GM12892 (cell line): ENCODE data around the gene AMOTL1.

Experiments
- DNase-seq: peaks from one replicate; pipeline ENCODE4 v3.0.0; 2011; ENCODE audit not compliant: insufficient read length
- FAIRE-seq: peaks from 2 replicates; lab custom pipeline; 2011; peaks lifted over from hg19 to GRCh38; lab: Jason Lieb, UNC
- POLR2A ChIP-seq: IDR thresholded peaks from 2 replicates; pipeline ENCODE4 v1.6.1; 2011; ENCODE audit warnings: low read depth, low read length, control low read depth
- POLR2AphosphoS5 ChIP-seq: IDR thresholded peaks from 2 replicates; pipeline ENCODE4 v1.6.1; 2011; ENCODE audit warnings: low read depth, low read length, control low read depth
- TAF1 ChIP-seq: IDR thresholded peaks from 2 replicates; pipeline ENCODE4 v1.6.1; 2011; ENCODE audit warnings: low read depth, mild to moderate bottlenecking, control low read depth, low read length, borderline replicate concordance

AMOTL1 gene

GRCh38 chr11:94731880-94732601, 36.1 kb upstream of the AMOTL1 start:
- FAIRE-seq (no peak), DNase-seq (no peak)
- TF ChIP-seq TAF1 = no peak
- TF ChIP-seq POLR2A = no peak
- TF ChIP-seq POLR2AphosphoS5 = no peak

- DNase-seq (no peak), FAIRE-seq (no peak)
- TF ChIP-seq POLR2AphosphoS5 (no peak), POLR2A (no peak), TAF1 (no peak)
Measured at GRCh38 chr11:94732617-94733281, 35.4 kb upstream of the AMOTL1 start.

GRCh38 chr11:94734563-94735275, 33.4 kb upstream of the AMOTL1 start:
- no peak for DNase-seq
- FAIRE-seq = no peak
- TF ChIP-seq POLR2AphosphoS5 (no peak), POLR2A (no peak), TAF1 (no peak)

- DNase-seq = no peak
Measured at GRCh38 chr11:94735907-94736306, 32.2 kb upstream of the AMOTL1 start.

DNA sequence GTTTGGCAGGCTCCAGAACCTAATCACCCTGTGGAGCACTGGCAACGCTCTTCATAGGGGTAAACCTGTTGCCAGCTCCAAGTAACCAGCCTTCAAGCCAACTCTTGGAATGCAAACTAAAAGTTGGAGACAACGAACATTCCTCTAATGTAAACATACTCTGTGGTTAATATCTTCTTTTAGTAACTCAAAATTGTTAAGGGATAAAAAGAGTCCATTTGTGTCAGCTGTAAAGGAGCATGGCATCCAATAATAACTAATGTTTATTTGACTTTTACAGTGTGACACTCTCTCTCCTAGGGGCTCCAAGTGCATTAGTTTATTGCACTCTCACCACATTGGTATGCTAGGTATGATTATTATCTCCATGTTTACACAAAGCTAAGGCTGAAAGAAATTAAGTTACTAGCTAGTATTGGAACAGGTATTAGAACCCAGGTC, 31.0 kb upstream of the AMOTL1 start:
- DNase-seq (no peak), FAIRE-seq (no peak)
- TF ChIP-seq POLR2AphosphoS5 (no peak), POLR2A (no peak), TAF1 (no peak)

More at GRCh38 chr11:94735907-94736306, 32.2 kb upstream of the AMOTL1 start:
- no peak for TF ChIP-seq TAF1
- FAIRE-seq = no peak

- no peak for DNase-seq
- TF ChIP-seq TAF1 (no peak), POLR2AphosphoS5 (no peak), POLR2A (no peak)
- no peak for FAIRE-seq
Measured at GRCh38 chr11:94738746-94739145, 29.4 kb upstream of the AMOTL1 start.

DNA sequence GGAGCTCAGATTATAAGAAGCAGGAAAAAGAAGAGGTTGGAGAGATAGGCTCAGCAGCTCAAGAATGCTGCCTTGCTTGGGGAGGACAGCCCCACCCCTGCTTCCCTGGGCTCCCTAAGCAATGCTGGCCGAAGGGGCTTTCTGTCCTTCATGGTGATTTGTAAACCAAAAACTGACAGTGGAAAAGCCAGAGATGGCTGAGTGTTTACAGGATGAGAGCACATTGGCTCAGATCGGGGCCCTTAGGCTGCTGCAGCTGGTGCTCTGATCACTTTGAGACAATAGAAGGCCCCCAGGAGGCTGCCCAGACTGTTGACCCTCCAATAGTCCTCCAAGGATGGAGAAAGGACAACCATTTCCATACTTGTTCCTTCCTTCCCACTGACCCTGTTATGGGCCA, 28.8 kb upstream of the AMOTL1 start:
- FAIRE-seq = no peak
- no peak for TF ChIP-seq TAF1
- TF ChIP-seq POLR2AphosphoS5 = no peak
- TF ChIP-seq POLR2A = no peak
- DNase-seq = no peak

DNA sequence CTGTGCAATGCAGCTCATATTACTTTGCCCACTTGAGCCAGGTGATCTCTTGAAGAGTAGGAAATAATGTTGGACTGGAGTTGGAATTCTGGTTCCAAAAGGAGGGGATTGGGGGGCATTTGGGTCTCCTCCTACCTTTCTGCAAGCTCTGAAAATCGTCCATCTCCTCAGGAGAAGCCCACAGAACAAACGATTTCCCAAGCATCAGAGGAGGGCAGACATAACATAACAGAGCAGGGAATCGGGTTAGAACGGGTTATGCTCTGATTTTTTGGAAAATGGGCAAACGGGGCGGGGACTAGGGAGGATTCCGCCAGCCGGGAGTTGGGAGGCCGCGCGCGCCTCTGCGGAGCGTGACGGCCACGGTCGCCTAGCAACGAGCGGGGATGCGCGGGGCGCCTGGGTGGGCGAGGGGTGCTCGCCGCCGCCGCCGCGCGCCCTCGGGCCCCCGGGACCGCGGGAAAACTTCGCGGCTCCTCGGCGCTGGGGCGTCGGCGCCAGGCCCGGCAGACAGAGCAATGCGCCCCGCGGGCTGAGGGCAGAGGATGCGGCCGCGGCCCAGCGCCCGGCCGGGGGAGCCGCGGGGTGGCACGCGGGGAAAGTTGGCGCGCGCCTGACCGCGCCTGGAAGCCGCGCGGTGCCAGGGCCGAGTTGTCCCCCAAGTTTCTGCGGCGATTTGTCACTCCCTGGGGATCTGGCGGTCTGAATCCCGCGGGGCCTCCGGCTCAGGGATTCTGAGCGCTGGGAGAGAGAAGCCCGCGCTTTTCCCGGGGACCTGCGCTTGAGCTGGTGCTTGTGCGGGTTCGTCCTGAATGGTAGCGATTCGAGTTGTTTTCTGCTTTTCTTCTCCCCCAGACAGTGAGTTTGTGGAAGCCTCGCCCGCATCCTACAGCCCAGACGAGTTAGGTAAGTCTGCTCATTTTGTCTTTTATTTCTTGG, 27.8 kb upstream of the AMOTL1 start:
- no peak for FAIRE-seq
- TF ChIP-seq POLR2AphosphoS5 (no peak), TAF1 (no peak)

DNA sequence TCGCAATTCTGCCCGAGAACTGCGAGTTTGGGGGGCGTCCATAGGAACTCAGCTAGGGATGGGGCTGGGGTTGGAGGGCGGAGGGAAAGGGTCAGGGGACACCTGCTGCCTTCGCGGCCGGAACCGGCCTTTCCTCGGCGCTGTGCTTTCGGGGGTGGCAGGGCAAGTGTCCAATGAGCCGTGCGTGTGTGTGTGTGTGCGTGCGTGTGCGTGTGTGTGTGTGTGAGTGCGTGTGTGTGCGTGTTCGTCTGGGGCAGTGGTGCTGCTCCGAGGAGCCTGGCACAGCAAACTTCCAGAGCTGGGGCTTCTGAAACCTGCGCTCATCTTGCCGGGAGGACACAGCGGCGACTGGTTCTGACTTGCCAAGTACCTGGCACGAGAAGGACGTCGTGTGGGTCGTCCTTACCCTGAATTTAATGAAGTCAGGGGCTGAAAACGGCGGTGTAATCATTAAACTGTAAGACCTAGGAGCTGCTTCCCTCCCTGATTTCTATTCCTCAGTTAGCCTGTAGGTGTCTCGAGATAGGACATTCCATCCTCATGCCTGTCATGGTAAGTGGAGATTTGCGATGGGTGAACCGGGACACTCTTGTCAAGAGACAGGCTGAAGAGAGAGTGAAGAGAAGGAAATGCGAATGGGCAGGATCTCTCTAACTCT, 27.0 kb upstream of the AMOTL1 start:
- FAIRE-seq (no peak), DNase-seq (no peak)
- TF ChIP-seq POLR2AphosphoS5 (no peak), POLR2A (no peak), TAF1 (no peak)

More for the DNA sequence above, 27.8 kb upstream of the AMOTL1 start:
- peak; percentile 22 for DNase-seq

- TF ChIP-seq POLR2AphosphoS5 (no peak), POLR2A (no peak), TAF1 (no peak)
- FAIRE-seq = no peak
- no peak for DNase-seq
Measured at GRCh38 chr11:94742665-94743064, 25.5 kb upstream of the AMOTL1 start.
